DND-41 (cell line): ENCODE results near the gene C1QTNF5.

Experiments
- ATAC-seq: fragments of 200-7000 bp; cut with Tn5 transposase; 3 replicates; pipeline ENCODE4 v1.9.1; 2021; ENCODE audit warnings: low read depth; ENCODE audit not compliant: insufficient read depth
- DNase-seq: peaks from one replicate; pipeline ENCODE4 v3.0.0-alpha.2; 2020
- H2AFZ ChIP-seq: 2 replicates; pipeline ENCODE4 v1.6.0; 2012; ENCODE audit warnings: low read depth, low read length
- H3K27ac ChIP-seq: 2 replicates; pipeline ENCODE4 v1.5.1; 2012; ENCODE audit warnings: low read length, inconsistent platforms
- H3K27me3 ChIP-seq: fragments of 200-600 bp; sonication (generic); 2 replicates; pipeline ENCODE4 v1.6.0; 2012; ENCODE audit warnings: low read length, mild to moderate bottlenecking, inconsistent platforms; ENCODE audit not compliant: insufficient read depth, poor library complexity
- H3K36me3 ChIP-seq: 2 replicates; pipeline ENCODE4 v1.5.1; 2012; ENCODE audit warnings: low read length, inconsistent platforms; ENCODE audit not compliant: insufficient read depth
- H3K4me1 ChIP-seq: 2 replicates; pipeline ENCODE4 v1.5.1; 2012; ENCODE audit warnings: mild to moderate bottlenecking, low read length; ENCODE audit not compliant: insufficient read depth
- H3K4me2 ChIP-seq: 2 replicates; pipeline ENCODE4 v1.6.0; 2012; ENCODE audit warnings: mild to moderate bottlenecking, moderate library complexity, low read length, inconsistent platforms; ENCODE audit not compliant: insufficient read depth
- H3K4me3 ChIP-seq, 2 experiments: fragments of 200-600 bp in 1 of 2; shearing (Covaris generic) in 1 of 2; 2 replicates each; pipeline ENCODE4 v1.5.1; 2012 to 2016; ENCODE audit warnings: inconsistent platforms in 2 of 2, low read length in 2 of 2, mild to moderate bottlenecking in 2 of 2, low read depth in 1 of 2, moderate library complexity in 1 of 2
- H3K79me2 ChIP-seq: 2 replicates; pipeline ENCODE4 v1.6.0; 2012; ENCODE audit warnings: low read length, inconsistent platforms; ENCODE audit not compliant: insufficient read depth
- H3K9ac ChIP-seq: 2 replicates; pipeline ENCODE4 v1.6.0; 2012; ENCODE audit warnings: low read depth, mild to moderate bottlenecking, inconsistent platforms, low read length, moderate library complexity
- H3K9me3 ChIP-seq: 2 replicates; pipeline ENCODE4 v1.5.1; 2012; ENCODE audit warnings: low read length, moderate library complexity, mild to moderate bottlenecking, inconsistent platforms; ENCODE audit not compliant: insufficient read depth, severe bottlenecking
- H4K20me1 ChIP-seq: 2 replicates; pipeline ENCODE4 v1.6.0; 2012; ENCODE audit warnings: low read length; ENCODE audit not compliant: insufficient read depth
- CTCF ChIP-seq: IDR thresholded peaks from 2 replicates; pipeline ENCODE4 v1.5.1; 2012; ENCODE audit warnings: borderline replicate concordance, low read length, moderate library complexity, mild to moderate bottlenecking; ENCODE audit not compliant: poor library complexity, severe bottlenecking; ENCODE audit errors: extremely low read depth
- EZH2 ChIP-seq: IDR thresholded peaks from 3 replicates; pipeline ENCODE4 v1.6.1; 2012; ENCODE audit warnings: borderline replicate concordance, low read depth, mild to moderate bottlenecking, moderate library complexity, low read length, inconsistent platforms; ENCODE audit not compliant: severe bottlenecking

Gene C1QTNF5

GRCh38 chr11:119335655-119336543 lies 4.8 kb downstream of the C1QTNF5 start:
- H3K27ac ChIP-seq, result peak overlapping the region; percentile 80; the same call in 1 of the 2 replicates
- H4K20me1 ChIP-seq, result peaks cover 9% of the 10 kb centered on the region; the same call in 1 of the 2 replicates
- H3K79me2 ChIP-seq, result peaks cover 32% of the 10 kb centered on the region
- H3K27me3 ChIP-seq, result no peaks in the 10 kb centered on the region
- peaks cover 29% of the 10 kb centered on the region for H3K36me3 ChIP-seq
- DNase-seq (no peak), ATAC-seq (no peak)
- H3K9me3 ChIP-seq, result no peaks in the 10 kb centered on the region
- H3K9ac ChIP-seq, result peak overlapping the region; percentile 81; the same call in 1 of the 2 replicates
- H3K4me1 ChIP-seq, result peaks cover 41% of the 10 kb centered on the region
- H2AFZ ChIP-seq, result no peak overlapping the region
- H3K4me2 ChIP-seq, result peak overlapping the region; percentile 96
- no peak for TF ChIP-seq CTCF
- TF ChIP-seq EZH2, result no peak
- H3K4me3 ChIP-seq, result peak overlapping the region in 1 of 2 experiments; percentile 80; a peak in 3 of 4 replicates

- H3K36me3 ChIP-seq, result peaks cover 29% of the 10 kb centered on the region
- peak overlapping the region; percentile 80 for H3K27ac ChIP-seq
- H3K4me1 ChIP-seq, result peaks cover 41% of the 10 kb centered on the region
- no peak for DNase-seq
- TF ChIP-seq EZH2 (no peak), CTCF (no peak)
- H3K9me3 ChIP-seq, result no peaks in the 10 kb centered on the region
- no peaks in the 10 kb centered on the region for H3K27me3 ChIP-seq
- ATAC-seq, result no peak
- peak overlapping the region; percentile 39 to 80 for H3K4me3 ChIP-seq
- H4K20me1 ChIP-seq, result peaks cover 9% of the 10 kb centered on the region; the same call in 1 of the 2 replicates
- peaks cover 32% of the 10 kb centered on the region for H3K79me2 ChIP-seq
- peak overlapping the region; percentile 96 for H3K4me2 ChIP-seq
- peak overlapping the region; percentile 81 for H3K9ac ChIP-seq
- H2AFZ ChIP-seq, result peak overlapping the region; percentile 60; the same call in 1 of the 2 replicates
Observed at GRCh38 chr11:119335091-119335654, 5.5 kb downstream of the C1QTNF5 start.

- peak within 1 kb of the TSS; percentile 76 for H2AFZ ChIP-seq
- no peaks in the 10 kb centered on the region for H3K9me3 ChIP-seq
- peaks cover 29% of the 10 kb centered on the region for H3K36me3 ChIP-seq
- ATAC-seq, result peak; percentile 90
- H3K79me2 ChIP-seq, result peaks cover 32% of the 10 kb centered on the region
- H3K27ac ChIP-seq, result peak within 1 kb of the TSS; percentile 80
- H3K4me1 ChIP-seq, result peaks cover 41% of the 10 kb centered on the region
- peak within 1 kb of the TSS; percentile 39 to 80 for H3K4me3 ChIP-seq
- H3K27me3 ChIP-seq, result peaks cover 4% of the 10 kb centered on the region
- H4K20me1 ChIP-seq, result peaks cover 9% of the 10 kb centered on the region; the same call in 1 of the 2 replicates
- DNase-seq, result peak; percentile 97
- peak within 1 kb of the TSS; percentile 96 for H3K4me2 ChIP-seq
- peak within 1 kb of the TSS; percentile 81 for H3K9ac ChIP-seq
- no peak for TF ChIP-seq CTCF
- TF ChIP-seq EZH2, result no peak
Observed at GRCh38 chr11:119334174-119334930, 6.3 kb downstream of the C1QTNF5 start, which contains the start of gene RNF26. RNF26 (plus strand) TSS chr11:119334527; CDS start chr11:119335123, 596 bp downstream.
